Upper lobe of left lung (tissue), 4 donors: ENCODE data around the gene HAP1.

ENCODE experiments used
- POLR2A ChIP-seq, 4 donors: fragments of 450-650 bp; IDR thresholded peaks; one replicate each; pipeline ENCODE4 v1.5.1; 2016 to 2017; ENCODE audit warnings: antibody characterized with exemption in 4 of 4, mild to moderate bottlenecking in 2 of 4
- TF ChIP-seq, protein P1 (sequence below), 6 experiments: fragments of 450-650 bp in 4 of 6; fragments of 200-600 bp in 2 of 6; sonication (generic) in 2 of 6; IDR thresholded peaks; one replicate each; pipeline ENCODE4 v1.5.1; 2016 to 2019; ENCODE audit warnings: antibody characterized with exemption in 6 of 6

DNA sequence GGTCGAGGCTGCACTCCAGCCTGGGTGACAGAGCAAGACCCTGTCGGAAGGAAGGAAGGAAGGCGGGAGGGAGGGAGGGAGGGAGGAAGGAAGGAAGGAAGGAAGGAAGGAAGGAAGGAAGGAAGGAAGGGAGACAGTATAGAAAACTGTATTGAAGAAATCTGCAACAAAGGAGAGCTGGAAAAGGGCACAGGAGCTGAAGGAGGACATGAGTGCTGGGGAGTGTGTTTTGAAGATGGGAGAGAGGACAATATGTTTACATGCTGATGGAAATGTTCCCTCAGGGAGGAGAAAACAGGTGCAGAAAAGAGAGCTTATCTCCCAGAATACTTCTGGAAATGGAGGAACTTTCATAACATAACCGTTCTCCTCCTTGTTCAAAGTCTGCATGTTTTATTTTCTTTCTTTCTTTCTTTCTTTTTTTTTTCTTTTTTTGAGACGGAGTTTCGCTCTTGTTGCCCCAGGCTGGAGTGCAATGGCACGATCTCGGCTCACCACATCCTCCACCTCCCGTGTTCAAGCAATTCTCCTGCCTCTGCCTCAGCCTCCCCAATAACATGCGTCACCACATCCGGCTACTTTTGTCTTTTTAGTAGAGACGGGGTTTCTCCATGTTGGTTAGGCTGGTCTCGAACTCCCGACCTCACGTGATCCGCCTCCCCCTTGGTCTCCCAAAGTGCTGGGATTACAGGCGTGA is 2.7 kb upstream of the HAP1 start:
- TF ChIP-seq, protein P1, sequence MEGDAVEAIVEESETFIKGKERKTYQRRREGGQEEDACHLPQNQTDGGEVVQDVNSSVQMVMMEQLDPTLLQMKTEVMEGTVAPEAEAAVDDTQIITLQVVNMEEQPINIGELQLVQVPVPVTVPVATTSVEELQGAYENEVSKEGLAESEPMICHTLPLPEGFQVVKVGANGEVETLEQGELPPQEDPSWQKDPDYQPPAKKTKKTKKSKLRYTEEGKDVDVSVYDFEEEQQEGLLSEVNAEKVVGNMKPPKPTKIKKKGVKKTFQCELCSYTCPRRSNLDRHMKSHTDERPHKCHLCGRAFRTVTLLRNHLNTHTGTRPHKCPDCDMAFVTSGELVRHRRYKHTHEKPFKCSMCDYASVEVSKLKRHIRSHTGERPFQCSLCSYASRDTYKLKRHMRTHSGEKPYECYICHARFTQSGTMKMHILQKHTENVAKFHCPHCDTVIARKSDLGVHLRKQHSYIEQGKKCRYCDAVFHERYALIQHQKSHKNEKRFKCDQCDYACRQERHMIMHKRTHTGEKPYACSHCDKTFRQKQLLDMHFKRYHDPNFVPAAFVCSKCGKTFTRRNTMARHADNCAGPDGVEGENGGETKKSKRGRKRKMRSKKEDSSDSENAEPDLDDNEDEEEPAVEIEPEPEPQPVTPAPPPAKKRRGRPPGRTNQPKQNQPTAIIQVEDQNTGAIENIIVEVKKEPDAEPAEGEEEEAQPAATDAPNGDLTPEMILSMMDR (IDR thresholded peaks at IDR 0.05) = no peak
- TF ChIP-seq POLR2A (IDR thresholded peaks at IDR 0.05) = no peak
